ENCODE data around the gene MRPS22.

DNA sequence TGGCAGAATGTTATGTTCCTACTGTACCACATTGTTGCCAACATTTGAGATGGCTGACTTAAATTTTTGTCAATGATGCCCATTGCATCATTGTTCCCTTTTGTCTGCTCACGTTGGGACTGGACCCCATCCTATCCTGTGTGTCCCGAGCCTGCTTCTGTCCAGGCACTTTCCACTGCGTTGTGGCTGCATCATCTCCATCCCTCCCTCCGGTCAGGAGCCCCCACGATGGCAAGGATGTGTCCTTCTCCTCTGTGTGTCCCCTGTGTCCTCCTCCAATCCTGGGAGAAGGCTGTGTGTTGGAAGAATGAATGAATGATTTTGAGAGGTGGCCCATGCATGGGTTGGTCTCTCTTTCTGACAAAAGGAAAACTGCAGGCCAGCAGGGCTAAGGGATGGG is 19.4 kb upstream of the MRPS22 start:
- TF ChIP-seq, protein P1, sequence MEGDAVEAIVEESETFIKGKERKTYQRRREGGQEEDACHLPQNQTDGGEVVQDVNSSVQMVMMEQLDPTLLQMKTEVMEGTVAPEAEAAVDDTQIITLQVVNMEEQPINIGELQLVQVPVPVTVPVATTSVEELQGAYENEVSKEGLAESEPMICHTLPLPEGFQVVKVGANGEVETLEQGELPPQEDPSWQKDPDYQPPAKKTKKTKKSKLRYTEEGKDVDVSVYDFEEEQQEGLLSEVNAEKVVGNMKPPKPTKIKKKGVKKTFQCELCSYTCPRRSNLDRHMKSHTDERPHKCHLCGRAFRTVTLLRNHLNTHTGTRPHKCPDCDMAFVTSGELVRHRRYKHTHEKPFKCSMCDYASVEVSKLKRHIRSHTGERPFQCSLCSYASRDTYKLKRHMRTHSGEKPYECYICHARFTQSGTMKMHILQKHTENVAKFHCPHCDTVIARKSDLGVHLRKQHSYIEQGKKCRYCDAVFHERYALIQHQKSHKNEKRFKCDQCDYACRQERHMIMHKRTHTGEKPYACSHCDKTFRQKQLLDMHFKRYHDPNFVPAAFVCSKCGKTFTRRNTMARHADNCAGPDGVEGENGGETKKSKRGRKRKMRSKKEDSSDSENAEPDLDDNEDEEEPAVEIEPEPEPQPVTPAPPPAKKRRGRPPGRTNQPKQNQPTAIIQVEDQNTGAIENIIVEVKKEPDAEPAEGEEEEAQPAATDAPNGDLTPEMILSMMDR (conservative IDR thresholded peaks at IDR 0.05): no peak
- no peak for TF ChIP-seq ZFX (IDR thresholded peaks at IDR 0.05)
